Gastroesophageal sphincter (tissue), 3 donors: ENCODE results near the gene APP.

Experiments used
- EP300 ChIP-seq: sonication (generic); formaldehyde crosslinking; IDR thresholded peaks from one replicate; pipeline ENCODE4 v1.6.1; 2017; ENCODE audit warnings: antibody characterized with exemption, mild to moderate bottlenecking
- POLR2A ChIP-seq, 2 donors: fragments of 450-650 bp; IDR thresholded peaks; one replicate each; pipeline ENCODE4 v1.6.1; 2017; ENCODE audit warnings: antibody characterized with exemption in 2 of 2, mild to moderate bottlenecking in 2 of 2, moderate library complexity in 1 of 2
- POLR2AphosphoS5 ChIP-seq: sonication (generic); formaldehyde crosslinking; IDR thresholded peaks from one replicate; pipeline ENCODE4 v1.6.1; 2017; ENCODE audit warnings: antibody characterized with exemption
- TF ChIP-seq, protein P1 (sequence below), 4 experiments: fragments of 200-600 bp in 2 of 4; fragments of 450-650 bp in 2 of 4; sonication (generic) in 1 of 4; IDR thresholded peaks; one replicate each; pipeline ENCODE4 v1.5.1; 2017 to 2019; ENCODE audit warnings: antibody characterized with exemption in 4 of 4, mild to moderate bottlenecking in 2 of 4, moderate library complexity in 2 of 4

DNA sequence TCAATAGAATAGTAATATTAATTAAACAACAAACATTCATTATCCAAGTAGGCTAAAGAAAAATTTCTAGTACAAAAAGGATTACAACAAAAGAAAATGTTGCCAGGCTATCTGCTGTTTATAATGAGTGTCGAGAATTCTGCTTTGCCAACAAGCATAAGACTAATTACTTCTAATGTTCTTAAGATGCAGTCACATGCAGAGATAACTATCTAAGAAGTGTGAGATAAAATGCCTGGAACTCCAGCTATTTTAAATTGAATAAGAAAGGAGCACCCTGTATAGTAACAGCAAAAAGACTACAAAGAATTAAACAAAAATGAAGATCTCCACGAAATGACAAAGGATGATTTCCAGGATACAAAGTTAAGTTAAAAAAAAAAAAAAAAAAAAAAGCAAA lies 59.9 kb downstream of the APP start:
- TF ChIP-seq, protein P1, sequence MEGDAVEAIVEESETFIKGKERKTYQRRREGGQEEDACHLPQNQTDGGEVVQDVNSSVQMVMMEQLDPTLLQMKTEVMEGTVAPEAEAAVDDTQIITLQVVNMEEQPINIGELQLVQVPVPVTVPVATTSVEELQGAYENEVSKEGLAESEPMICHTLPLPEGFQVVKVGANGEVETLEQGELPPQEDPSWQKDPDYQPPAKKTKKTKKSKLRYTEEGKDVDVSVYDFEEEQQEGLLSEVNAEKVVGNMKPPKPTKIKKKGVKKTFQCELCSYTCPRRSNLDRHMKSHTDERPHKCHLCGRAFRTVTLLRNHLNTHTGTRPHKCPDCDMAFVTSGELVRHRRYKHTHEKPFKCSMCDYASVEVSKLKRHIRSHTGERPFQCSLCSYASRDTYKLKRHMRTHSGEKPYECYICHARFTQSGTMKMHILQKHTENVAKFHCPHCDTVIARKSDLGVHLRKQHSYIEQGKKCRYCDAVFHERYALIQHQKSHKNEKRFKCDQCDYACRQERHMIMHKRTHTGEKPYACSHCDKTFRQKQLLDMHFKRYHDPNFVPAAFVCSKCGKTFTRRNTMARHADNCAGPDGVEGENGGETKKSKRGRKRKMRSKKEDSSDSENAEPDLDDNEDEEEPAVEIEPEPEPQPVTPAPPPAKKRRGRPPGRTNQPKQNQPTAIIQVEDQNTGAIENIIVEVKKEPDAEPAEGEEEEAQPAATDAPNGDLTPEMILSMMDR (IDR thresholded peaks at IDR 0.05): no peak
- TF ChIP-seq POLR2A (IDR thresholded peaks at IDR 0.05): no peak
- TF ChIP-seq POLR2AphosphoS5: no peak
- no peak for TF ChIP-seq EP300
